GM12875 (cell line): ENCODE data around the gene ANKRD66.

Experiments
- H3K4me3 ChIP-seq: one replicate; pipeline ENCODE4 v1.5.1; 2011; ENCODE audit warnings: low read depth, low read length, control low read depth
- CTCF ChIP-seq: IDR thresholded peaks from 2 replicates; pipeline ENCODE4 v1.5.1; 2011; ENCODE audit warnings: low read depth, mild to moderate bottlenecking, control low read depth, inconsistent platforms, low read length, moderate library complexity, borderline replicate concordance; ENCODE audit not compliant: insufficient read depth

The ANKRD66 gene

GRCh38 chr6:46720401-46720800 lies 26.3 kb upstream of the ANKRD66 start:
- no peak overlapping the region for H3K4me3 ChIP-seq
- no peak for TF ChIP-seq CTCF

GRCh38 chr6:46729787-46730326 lies 16.9 kb upstream of the ANKRD66 start:
- no peak for TF ChIP-seq CTCF
- H3K4me3 ChIP-seq: no peak overlapping the region

GRCh38 chr6:46730921-46731461 lies 15.7 kb upstream of the ANKRD66 start:
- TF ChIP-seq CTCF: no peak
- H3K4me3 ChIP-seq: no peak overlapping the region

- H3K4me3 ChIP-seq: no peak overlapping the region
- no peak for TF ChIP-seq CTCF
Observed at GRCh38 chr6:46733341-46733801, 13.4 kb upstream of the ANKRD66 start.

GRCh38 chr6:46734867-46735719 lies 11.6 kb upstream of the ANKRD66 start, which contains the start of gene PLA2G7:
Gene PLA2G7 (minus strand): TSS chr6:46735375. CDS start chr6:46722891, 12,484 bp downstream.
- no peak within 1 kb of the TSS for H3K4me3 ChIP-seq
- no peak for TF ChIP-seq CTCF

GRCh38 chr6:46735720-46736031 lies 11.1 kb upstream of the ANKRD66 start:
- H3K4me3 ChIP-seq: no peak overlapping the region
- TF ChIP-seq CTCF: no peak

- no peak overlapping the region for H3K4me3 ChIP-seq
- no peak for TF ChIP-seq CTCF
Observed at GRCh38 chr6:46736906-46737305, 9.8 kb upstream of the ANKRD66 start.
